T-helper 1 cell (primary cell): ENCODE data around the gene DEFB128.

ENCODE experiments used
- DNase-seq, 5 donors: peaks; one replicate each; pipeline ENCODE4 v3.0.0-alpha.2; 2012 to 2020

Gene DEFB128

DNA sequence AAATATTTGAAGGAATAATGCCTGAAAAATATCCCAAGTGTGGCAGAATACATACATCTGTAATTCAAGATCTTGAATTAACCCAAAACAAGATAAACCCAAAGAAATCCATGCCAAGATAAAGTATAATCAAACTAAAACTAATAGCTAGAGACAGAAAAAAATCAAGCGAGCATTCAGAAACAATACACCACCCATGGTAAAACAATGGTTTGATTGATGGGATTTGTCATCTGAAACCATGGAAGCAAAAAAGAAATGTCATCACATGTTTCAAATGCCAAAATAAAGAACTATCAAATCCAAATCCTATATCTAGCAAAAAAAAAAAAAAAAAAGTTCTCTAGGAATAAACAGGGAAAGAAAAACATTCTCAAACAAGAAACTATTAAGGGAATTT lies 37.4 kb downstream of the DEFB128 start:
- no peak for DNase-seq

- no peak for DNase-seq
Measured at GRCh38 chr20:145877-146276, 43.6 kb downstream of the DEFB128 start.

DNA sequence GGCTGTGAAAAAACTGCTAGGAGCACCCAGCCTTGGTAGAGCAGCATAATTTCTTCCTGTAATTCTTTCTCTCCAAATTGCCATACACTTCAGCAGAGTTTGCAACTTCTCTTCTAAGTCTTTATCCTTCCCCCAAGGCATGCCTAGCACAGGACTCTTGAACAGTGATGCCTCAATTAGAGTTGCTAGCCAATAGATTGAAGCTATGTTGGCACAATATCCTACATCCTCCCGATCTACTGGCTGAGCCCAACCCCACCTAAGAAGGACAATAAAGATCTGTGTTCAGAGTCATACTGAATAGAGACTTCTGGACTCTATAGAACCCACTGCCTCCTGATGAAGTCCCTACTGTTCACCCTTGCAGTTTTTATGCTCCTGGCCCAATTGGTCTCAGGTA lies 47.2 kb downstream of the DEFB128 start, which contains the start of gene DEFB126:
TSS of gene DEFB126 (plus strand) at position 301 of the 400 bp plus-strand sequence. CDS start at position 340, 39 bp downstream.
- no peak for DNase-seq
